ENCODE results near the gene ETV6. TPM values are rescaled to one million over a fixed set of nuclear protein-coding genes. Genes with fewer than 3 reads are reported as not detected.

ETV6 gene
- total RNA-seq, 6 donors from 2014 or later = 22.2 to 93.2 (median 37.5) TPM

DNA sequence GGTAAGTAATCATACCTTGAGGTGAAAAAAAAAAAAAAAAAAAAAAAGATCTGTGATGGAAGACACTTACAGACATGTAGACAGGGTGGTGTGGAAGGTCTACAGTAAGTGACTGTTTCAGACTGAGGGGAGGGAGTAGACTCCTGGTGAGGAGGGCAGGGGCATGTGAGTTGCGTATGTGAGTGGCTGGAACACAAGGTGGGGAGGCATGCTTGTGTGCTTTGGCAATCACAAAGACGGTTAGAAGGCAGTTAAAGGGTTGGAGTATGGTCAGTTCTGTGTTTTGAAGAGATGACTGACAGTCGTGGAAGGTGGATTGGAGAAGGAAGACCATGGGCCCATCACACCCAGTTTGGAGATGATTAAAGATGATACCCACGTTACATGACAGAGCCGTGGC lies 65.2 kb downstream of the ETV6 start:
- 80 to 83% methylated on average over 5 of the region's 5 CpGs for WGBS, 2 donors
- H3K36me3 ChIP-seq = no peaks in the 10 kb centered on the region
- no peak overlapping the region for H3K27ac ChIP-seq
- peaks cover 28 to 55% (median 37%) of the 10 kb centered on the region in 4 donors for H3K4me1 ChIP-seq
- no peak for DNase-seq
- no peak overlapping the region for H3K4me3 ChIP-seq
- no peak for ATAC-seq (ENCODE audit: low FRiP score in 2 of 2)
- no peaks in the 10 kb centered on the region for H3K9me3 ChIP-seq
- TF ChIP-seq POLR2AphosphoS5 (IDR thresholded peaks at IDR 0.05) (no peak), EP300 (IDR thresholded peaks at IDR 0.05) (no peak), POLR2A (IDR thresholded peaks at IDR 0.05) (no peak)
- TF ChIP-seq, protein P1, sequence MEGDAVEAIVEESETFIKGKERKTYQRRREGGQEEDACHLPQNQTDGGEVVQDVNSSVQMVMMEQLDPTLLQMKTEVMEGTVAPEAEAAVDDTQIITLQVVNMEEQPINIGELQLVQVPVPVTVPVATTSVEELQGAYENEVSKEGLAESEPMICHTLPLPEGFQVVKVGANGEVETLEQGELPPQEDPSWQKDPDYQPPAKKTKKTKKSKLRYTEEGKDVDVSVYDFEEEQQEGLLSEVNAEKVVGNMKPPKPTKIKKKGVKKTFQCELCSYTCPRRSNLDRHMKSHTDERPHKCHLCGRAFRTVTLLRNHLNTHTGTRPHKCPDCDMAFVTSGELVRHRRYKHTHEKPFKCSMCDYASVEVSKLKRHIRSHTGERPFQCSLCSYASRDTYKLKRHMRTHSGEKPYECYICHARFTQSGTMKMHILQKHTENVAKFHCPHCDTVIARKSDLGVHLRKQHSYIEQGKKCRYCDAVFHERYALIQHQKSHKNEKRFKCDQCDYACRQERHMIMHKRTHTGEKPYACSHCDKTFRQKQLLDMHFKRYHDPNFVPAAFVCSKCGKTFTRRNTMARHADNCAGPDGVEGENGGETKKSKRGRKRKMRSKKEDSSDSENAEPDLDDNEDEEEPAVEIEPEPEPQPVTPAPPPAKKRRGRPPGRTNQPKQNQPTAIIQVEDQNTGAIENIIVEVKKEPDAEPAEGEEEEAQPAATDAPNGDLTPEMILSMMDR (IDR thresholded peaks at IDR 0.05) = no peak
- no peaks in the 10 kb centered on the region for H3K27me3 ChIP-seq

DNA sequence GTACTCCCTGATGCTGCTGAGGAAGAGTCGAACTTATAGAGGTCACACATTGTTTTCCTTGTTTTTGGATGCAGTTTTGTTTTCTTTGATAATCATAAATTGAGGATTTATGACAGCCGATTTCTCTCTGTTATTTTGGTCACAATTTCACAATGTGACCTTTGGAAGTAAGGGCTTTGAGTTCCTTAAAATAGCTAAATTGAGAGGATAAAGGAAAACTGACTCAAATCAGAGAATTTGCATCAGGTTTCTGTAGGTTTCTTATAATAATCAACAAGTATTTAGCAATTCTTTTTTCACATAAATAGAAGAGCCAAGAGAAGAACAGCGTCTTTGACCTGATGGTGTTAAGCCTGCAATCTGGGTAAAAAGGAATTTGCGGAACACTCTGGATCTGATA lies 66.1 kb downstream of the ETV6 start:
- WGBS, 2 donors = 79 to 82% methylated on average over 4 of the region's 4 CpGs
- ATAC-seq (ENCODE audit: low FRiP score in 2 of 2) (no peak), DNase-seq (no peak)
- Histone ChIP-seq H3K9me3 (no peaks in the 10 kb centered on the region), H3K27ac (no peak overlapping the region), H3K4me3 (no peak overlapping the region), H3K36me3 (no peaks in the 10 kb centered on the region), H3K27me3 (no peaks in the 10 kb centered on the region), H3K4me1 (peaks cover 35 to 55% (median 39%) of the 10 kb centered on the region in 4 donors)
- TF ChIP-seq EP300 (IDR thresholded peaks at IDR 0.05) (no peak), POLR2A (IDR thresholded peaks at IDR 0.05) (no peak), POLR2AphosphoS5 (IDR thresholded peaks at IDR 0.05) (no peak)
- TF ChIP-seq, protein P1 (IDR thresholded peaks at IDR 0.05) = no peak

DNA sequence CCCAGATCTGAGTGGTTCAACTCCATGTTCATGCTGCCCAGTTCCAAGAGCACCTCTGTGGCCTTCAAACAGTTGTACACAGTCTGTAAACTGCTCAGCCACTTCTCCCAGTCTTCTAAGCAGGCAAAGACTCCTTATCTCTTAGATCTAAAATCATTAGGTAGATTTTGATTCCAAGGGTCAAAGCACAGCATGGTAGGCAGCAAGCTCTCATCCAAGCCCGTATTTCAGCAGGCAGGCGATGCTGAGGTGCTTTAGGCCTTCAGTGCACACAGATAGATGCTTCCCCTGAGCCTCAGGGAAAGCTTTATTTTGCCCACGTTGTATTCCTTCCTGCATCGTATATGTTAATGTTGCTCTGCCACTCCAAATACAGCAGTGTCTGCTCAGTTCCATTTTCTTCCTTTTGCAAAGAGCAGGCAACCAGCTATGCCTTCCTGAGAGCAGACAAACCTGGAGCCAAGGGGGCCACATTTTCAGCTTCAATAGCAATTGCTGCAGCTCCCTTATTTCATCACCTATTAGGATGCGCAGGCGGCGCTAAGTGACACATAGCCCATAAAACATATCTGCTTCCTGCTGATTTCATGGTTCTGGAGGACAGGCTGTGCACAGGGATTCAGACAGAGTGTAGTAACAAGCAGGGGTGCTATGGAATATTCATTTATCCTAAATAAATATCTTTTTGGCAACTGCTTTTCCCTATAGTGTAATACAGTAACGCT lies 67.5 kb downstream of the ETV6 start:
- TF ChIP-seq EP300 (IDR thresholded peaks at IDR 0.05) (no peak), POLR2A (IDR thresholded peaks at IDR 0.05) (no peak), POLR2AphosphoS5 (IDR thresholded peaks at IDR 0.05) (no peak)
- TF ChIP-seq, protein P1 (IDR thresholded peaks at IDR 0.05) = no peak
- Histone ChIP-seq H3K27me3 (no peaks in the 10 kb centered on the region), H3K4me3 (no peak overlapping the region), H3K36me3 (no peaks in the 10 kb centered on the region), H3K27ac (peak overlapping the region in 2 of 4 donors; percentile 9 to 31), H3K4me1 (peaks cover 28 to 43% (median 34%) of the 10 kb centered on the region in 4 donors), H3K9me3 (no peaks in the 10 kb centered on the region)
- no peak for DNase-seq
- ATAC-seq (ENCODE audit: low FRiP score in 2 of 2) = peak in 1 of 2 donors; percentile 7
- WGBS, 2 donors = 61 to 72% methylated on average over 8 of the region's 8 CpGs

DNA sequence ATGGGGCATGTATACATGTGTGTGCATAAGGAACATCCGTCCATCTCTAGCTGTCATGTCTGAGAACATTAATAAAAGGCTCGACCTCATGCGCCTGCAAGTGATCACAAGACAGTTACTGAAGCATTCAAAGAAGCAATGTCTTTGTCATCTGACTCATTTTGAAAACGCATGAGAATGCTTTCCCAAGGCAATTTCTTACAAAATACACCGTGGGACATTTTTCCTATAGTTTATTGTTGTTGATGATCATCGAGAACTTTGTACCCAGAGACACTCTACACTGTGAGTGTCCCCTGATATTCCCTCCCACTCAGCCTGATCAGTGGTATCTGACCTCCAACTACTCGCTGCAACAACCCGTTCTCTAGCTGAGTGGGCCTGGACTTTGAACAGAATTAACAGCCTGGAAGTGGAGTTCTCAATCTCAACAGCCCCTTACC lies 68.1 kb downstream of the ETV6 start:
- H3K27ac ChIP-seq = peak overlapping the region in 2 of 4 donors; percentile 9 to 31
- TF ChIP-seq, protein P1 (IDR thresholded peaks at IDR 0.05) = no peak
- peak in 1 of 4 donors; percentile 63 for TF ChIP-seq EP300 (IDR thresholded peaks at IDR 0.05)
- DNase-seq = no peak
- no peak overlapping the region for H3K4me3 ChIP-seq
- peaks cover 23 to 40% (median 32%) of the 10 kb centered on the region in 4 donors for H3K4me1 ChIP-seq
- H3K9me3 ChIP-seq = no peaks in the 10 kb centered on the region
- ATAC-seq (ENCODE audit: low FRiP score in 2 of 2) = peak in 1 of 2 donors; percentile 28
- H3K36me3 ChIP-seq = no peaks in the 10 kb centered on the region
- WGBS, 2 donors = 56 to 69% methylated on average over 8 of the region's 8 CpGs
- H3K27me3 ChIP-seq = no peaks in the 10 kb centered on the region

DNA sequence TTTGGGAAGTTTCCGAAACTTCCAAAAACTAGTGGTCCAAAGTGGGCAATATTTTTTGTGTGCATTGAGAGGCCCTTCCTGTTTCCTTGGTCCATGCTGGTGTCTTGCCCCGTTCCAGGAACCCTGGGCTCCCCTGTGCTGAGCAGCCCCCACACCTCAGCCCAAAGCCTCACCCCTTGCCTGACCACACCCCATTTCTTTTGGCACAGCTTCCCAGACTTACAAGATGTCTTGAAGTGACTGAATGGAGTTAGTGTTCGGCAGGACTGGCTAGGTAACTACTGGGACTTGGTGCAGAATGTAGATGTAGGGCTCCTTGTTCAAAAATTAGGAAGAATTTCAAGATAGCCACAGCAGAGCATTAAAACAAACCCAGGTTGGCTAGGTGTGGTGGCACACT lies 68.6 kb downstream of the ETV6 start:
- H3K36me3 ChIP-seq = no peaks in the 10 kb centered on the region
- H3K9me3 ChIP-seq = no peaks in the 10 kb centered on the region
- no peak for TF ChIP-seq POLR2A (IDR thresholded peaks at IDR 0.05)
- TF ChIP-seq POLR2AphosphoS5 (IDR thresholded peaks at IDR 0.05) = no peak
- TF ChIP-seq EP300 (IDR thresholded peaks at IDR 0.05) = no peak
- TF ChIP-seq, protein P1 (IDR thresholded peaks at IDR 0.05) = no peak
- peak overlapping the region in 2 of 4 donors; percentile 31 to 53 for H3K27ac ChIP-seq
- H3K27me3 ChIP-seq = no peaks in the 10 kb centered on the region
- H3K4me3 ChIP-seq = no peak overlapping the region
- ATAC-seq (ENCODE audit: low FRiP score in 2 of 2) (no peak), DNase-seq (no peak)
- peaks cover 23 to 40% (median 32%) of the 10 kb centered on the region in 4 donors for H3K4me1 ChIP-seq
- WGBS, 2 donors = 73 to 76% methylated on average over 3 of the region's 3 CpGs

Measured in upper lobe of left lung (tissue), 6 donors.